DMS153 treated with DMSO at 0.1 percent for 48 hours (cell line): ENCODE data around the gene NEAT1.

ENCODE experiments used
- DNase-seq: peaks from one replicate; lab custom pipeline; 2025; ENCODE audit not compliant: unreplicated experiment; lab: John Stamatoyannopoulos, UW

NEAT1 gene

GRCh38 chr11:65422633-65423515 lies at the start of gene NEAT1:
Gene NEAT1, plus strand, starts transcription at chr11:65422798.
- DNase-seq = peak; percentile 64

- DNase-seq = no peak
Observed at GRCh38 chr11:65373839-65374580, 48.6 kb upstream of the NEAT1 start.

- no peak for DNase-seq
Observed at GRCh38 chr11:65375012-65375411, 47.6 kb upstream of the NEAT1 start.

- no peak for DNase-seq
Observed at GRCh38 chr11:65376138-65376713, 46.4 kb upstream of the NEAT1 start.

GRCh38 chr11:65377036-65377435 lies 45.6 kb upstream of the NEAT1 start:
- DNase-seq = no peak

- DNase-seq = no peak
Observed at GRCh38 chr11:65377777-65378176, 44.8 kb upstream of the NEAT1 start.

GRCh38 chr11:65378208-65378927 lies 44.2 kb upstream of the NEAT1 start:
- no peak for DNase-seq

GRCh38 chr11:65378928-65379638 lies 43.5 kb upstream of the NEAT1 start:
- no peak for DNase-seq

GRCh38 chr11:65379698-65380459 lies 42.7 kb upstream of the NEAT1 start:
- DNase-seq = no peak

- DNase-seq = no peak
Observed at GRCh38 chr11:65380460-65381119, 42.0 kb upstream of the NEAT1 start.

- peak; percentile 75 for DNase-seq
Observed at GRCh38 chr11:65381716-65382032, 40.9 kb upstream of the NEAT1 start.

GRCh38 chr11:65382033-65382803 lies 40.4 kb upstream of the NEAT1 start, which contains the start of gene SLC25A45:
Gene SLC25A45, minus strand, starts transcription at chr11:65382646. Its CDS starts 695 bp downstream, at chr11:65381951.
- DNase-seq = peak; percentile 92

GRCh38 chr11:65382804-65383368 lies 39.7 kb upstream of the NEAT1 start:
- DNase-seq = no peak

GRCh38 chr11:65383778-65384177 lies 38.8 kb upstream of the NEAT1 start:
- DNase-seq = no peak

- DNase-seq = no peak
Observed at GRCh38 chr11:65384301-65384889, 38.2 kb upstream of the NEAT1 start.

- peak; percentile 72 for DNase-seq
Observed at GRCh38 chr11:65386307-65387140, 36.1 kb upstream of the NEAT1 start, which contains the start of gene FRMD8. Gene FRMD8, plus strand, starts transcription at chr11:65386637. Its CDS starts 400 bp downstream, at chr11:65387037.

- DNase-seq = no peak
Observed at GRCh38 chr11:65388731-65389130, 33.9 kb upstream of the NEAT1 start.
